Measurements from ENCODE around the gene HORMAD1. TPM values are rescaled to one million over a fixed set of nuclear protein-coding genes. Genes with fewer than 3 reads are reported as not detected.
"Not testable (repeated sequence)": the region's sequence is repeated elsewhere in the genome, so short reads cannot be mapped to it uniquely, and the experiment has no call there.

Gene HORMAD1
- total RNA-seq, 1 experiment from 2014 or later, result not detected

DNA sequence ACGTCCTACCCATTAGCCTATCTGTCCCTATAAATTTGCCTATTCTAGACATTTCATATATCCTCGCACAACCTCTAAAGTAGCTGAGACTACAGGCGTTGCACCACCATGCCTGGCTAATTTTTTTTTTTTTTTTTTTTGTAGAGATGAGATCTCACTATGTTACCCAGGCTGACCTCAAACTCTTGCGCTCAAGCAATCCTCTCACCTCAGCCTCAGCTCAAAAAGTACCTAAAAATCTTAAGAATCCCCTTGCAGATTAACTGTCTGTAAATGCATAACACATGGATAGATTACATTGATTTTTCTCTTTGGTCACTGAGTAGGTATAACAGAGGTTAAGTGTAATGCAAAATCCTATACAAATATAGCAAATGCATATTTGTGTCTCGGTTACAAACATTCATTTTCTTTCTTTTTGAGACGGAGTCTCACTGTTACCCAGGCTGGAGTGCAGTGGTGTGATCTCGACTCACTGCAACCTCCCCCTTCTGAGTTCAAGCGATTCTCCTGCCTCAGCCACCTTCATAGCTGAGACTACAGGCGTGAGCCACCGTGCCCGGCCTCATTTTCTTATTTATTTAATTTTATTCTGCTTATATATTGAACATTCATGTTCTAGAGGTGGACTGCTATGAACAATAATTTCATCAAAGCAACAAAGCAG lies 2.3 kb downstream of the HORMAD1 start:
- no peak overlapping the region for H3K27ac Mint-ChIP-seq (ENCODE audit: low read depth, unreplicated experiment)
- no peaks in the 10 kb centered on the region for H3K4me1 Mint-ChIP-seq (ENCODE audit: insufficient read depth, unreplicated experiment)
- TF ChIP-seq, protein P1, sequence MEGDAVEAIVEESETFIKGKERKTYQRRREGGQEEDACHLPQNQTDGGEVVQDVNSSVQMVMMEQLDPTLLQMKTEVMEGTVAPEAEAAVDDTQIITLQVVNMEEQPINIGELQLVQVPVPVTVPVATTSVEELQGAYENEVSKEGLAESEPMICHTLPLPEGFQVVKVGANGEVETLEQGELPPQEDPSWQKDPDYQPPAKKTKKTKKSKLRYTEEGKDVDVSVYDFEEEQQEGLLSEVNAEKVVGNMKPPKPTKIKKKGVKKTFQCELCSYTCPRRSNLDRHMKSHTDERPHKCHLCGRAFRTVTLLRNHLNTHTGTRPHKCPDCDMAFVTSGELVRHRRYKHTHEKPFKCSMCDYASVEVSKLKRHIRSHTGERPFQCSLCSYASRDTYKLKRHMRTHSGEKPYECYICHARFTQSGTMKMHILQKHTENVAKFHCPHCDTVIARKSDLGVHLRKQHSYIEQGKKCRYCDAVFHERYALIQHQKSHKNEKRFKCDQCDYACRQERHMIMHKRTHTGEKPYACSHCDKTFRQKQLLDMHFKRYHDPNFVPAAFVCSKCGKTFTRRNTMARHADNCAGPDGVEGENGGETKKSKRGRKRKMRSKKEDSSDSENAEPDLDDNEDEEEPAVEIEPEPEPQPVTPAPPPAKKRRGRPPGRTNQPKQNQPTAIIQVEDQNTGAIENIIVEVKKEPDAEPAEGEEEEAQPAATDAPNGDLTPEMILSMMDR (IDR thresholded peaks at IDR 0.05; ENCODE audit: unreplicated experiment), result no peak
- no peaks in the 10 kb centered on the region for H3K9me3 Mint-ChIP-seq (ENCODE audit: unreplicated experiment)
- H3K36me3 Mint-ChIP-seq (ENCODE audit: insufficient read depth, unreplicated experiment), result no peaks in the 10 kb centered on the region
- no peaks in the 10 kb centered on the region for H3K27me3 Mint-ChIP-seq (ENCODE audit: insufficient read depth, unreplicated experiment)
- BruUV-seq (replicated peaks), result no TSS peak
- DNase-seq (ENCODE audit: unreplicated experiment), result no peak
- intact Hi-C loops (cut with micrococcal nuclease), result no loop called here
- no peak overlapping the region for H3K4me3 Mint-ChIP-seq (ENCODE audit: unreplicated experiment)
- ChIA-PET CTCF (interaction anchor here (0.6 kb wide), 1 partner anchor 79 kb away, joined by 4 read pairs; no protein-coding TSS in a partner anchor), POLR2A (interaction anchor here (1.0 kb wide), 1 partner anchor 12 kb away, joined by 3 read pairs; no protein-coding TSS in a partner anchor)

DNA sequence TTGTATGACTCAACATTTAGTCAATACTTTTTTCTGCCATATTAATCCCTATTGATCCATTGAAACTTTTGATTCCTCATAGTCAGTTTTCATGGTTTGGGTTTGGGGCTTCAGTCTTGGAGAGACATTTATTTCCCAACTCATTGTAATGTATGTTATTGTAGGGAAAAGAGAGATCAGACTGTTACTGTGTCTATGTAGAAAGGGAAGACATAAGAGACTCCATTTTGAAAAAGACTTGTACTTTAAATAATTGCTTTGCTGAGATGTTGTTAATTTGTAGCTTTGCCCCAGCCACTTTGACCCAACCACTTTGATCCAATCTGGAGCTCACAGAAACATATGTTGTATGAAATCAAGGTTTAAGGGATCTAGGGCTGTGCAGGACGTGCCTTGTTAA lies 11.7 kb downstream of the HORMAD1 start:
- CTCF ChIA-PET; H3K9me3 Mint-ChIP-seq (ENCODE audit: unreplicated experiment); H3K27me3 Mint-ChIP-seq (ENCODE audit: insufficient read depth, unreplicated experiment); H3K27ac Mint-ChIP-seq (ENCODE audit: low read depth, unreplicated experiment); H3K4me3 Mint-ChIP-seq (ENCODE audit: unreplicated experiment); H3K36me3 Mint-ChIP-seq (ENCODE audit: insufficient read depth, unreplicated experiment); DNase-seq (ENCODE audit: unreplicated experiment); intact Hi-C loops (cut with micrococcal nuclease); H3K4me1 Mint-ChIP-seq (ENCODE audit: insufficient read depth, unreplicated experiment); BruUV-seq (replicated peaks): not testable (repeated sequence)
- POLR2A ChIA-PET, result interaction anchor here (0.6 kb wide), 2 partner anchors 12 to 85 kb away, joined by 3 read pairs; partner anchors contain the start of gene GOLPH3L

DNA sequence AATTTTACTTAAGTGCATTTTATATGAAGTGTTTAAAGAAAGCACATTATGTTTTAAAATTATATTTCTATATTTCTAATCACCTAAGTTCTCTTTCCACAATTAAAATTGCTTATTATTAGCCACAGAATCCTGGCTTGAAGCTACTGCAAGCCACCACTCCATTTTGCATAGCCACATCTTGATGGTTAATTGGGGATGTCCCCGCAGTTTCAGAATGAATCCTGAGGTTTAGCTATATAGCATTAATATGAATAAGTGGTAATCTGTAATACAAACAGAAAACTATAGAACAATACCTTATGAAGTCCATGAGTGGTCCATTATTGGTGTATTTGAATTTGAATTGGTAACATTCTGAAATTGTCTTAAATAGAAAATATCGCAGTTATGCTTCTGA lies 12.1 kb downstream of the HORMAD1 start:
- no peaks in the 10 kb centered on the region for H3K27me3 Mint-ChIP-seq (ENCODE audit: insufficient read depth, unreplicated experiment)
- no peak overlapping the region for H3K4me3 Mint-ChIP-seq (ENCODE audit: unreplicated experiment)
- DNase-seq (ENCODE audit: unreplicated experiment), result no peak
- no peaks in the 10 kb centered on the region for H3K36me3 Mint-ChIP-seq (ENCODE audit: insufficient read depth, unreplicated experiment)
- H3K4me1 Mint-ChIP-seq (ENCODE audit: insufficient read depth, unreplicated experiment), result no peaks in the 10 kb centered on the region
- no TSS peak for BruUV-seq (replicated peaks)
- intact Hi-C loops (cut with micrococcal nuclease), result no loop called here
- TF ChIP-seq, protein P1 (IDR thresholded peaks at IDR 0.05; ENCODE audit: unreplicated experiment), result no peak
- CTCF ChIA-PET, result interaction anchor here (0.5 kb wide), 1 partner anchor 62 kb away, joined by 4 read pairs; no protein-coding TSS in a partner anchor
- H3K27ac Mint-ChIP-seq (ENCODE audit: low read depth, unreplicated experiment), result no peak overlapping the region
- POLR2A ChIA-PET, result interaction anchor here (0.6 to 1.4 kb wide), 4 partner anchors 12 to 148 kb away, joined by 3 to 4 read pairs (median 3); partner anchors contain the start of gene GOLPH3L
- no peaks in the 10 kb centered on the region for H3K9me3 Mint-ChIP-seq (ENCODE audit: unreplicated experiment)

DNA sequence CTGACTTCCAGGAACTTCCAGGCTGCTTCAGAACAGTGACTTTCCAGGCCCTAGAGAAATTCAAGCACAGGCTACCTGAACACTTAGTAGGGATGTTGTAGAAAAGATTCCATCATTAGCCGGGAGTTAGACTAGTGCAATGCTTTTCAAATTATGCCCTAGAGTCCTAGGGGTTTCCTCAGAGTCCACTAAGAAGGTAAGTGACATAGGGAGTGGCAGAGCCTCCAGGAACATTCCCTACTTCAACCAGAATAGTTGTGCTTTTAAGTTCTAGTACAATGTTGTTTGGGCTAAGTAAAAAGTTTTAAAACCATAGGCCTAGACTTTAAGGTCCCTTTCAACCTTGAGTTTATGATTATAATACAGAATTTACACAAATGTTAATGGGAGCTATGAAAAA lies 14.6 kb downstream of the HORMAD1 start:
- POLR2A ChIA-PET, result interaction anchor here (0.6 to 1.8 kb wide), 4 partner anchors 9 to 19 kb away, joined by 3 to 9 read pairs (median 3); partner anchors contain the start of gene GOLPH3L
- TF ChIP-seq, protein P1 (IDR thresholded peaks at IDR 0.05; ENCODE audit: unreplicated experiment), result no peak
- Mint-ChIP-seq H3K27ac (ENCODE audit: low read depth, unreplicated experiment) (no peak overlapping the region), H3K27me3 (ENCODE audit: insufficient read depth, unreplicated experiment) (no peaks in the 10 kb centered on the region), H3K4me3 (ENCODE audit: unreplicated experiment) (no peak overlapping the region), H3K4me1 (ENCODE audit: insufficient read depth, unreplicated experiment) (no peaks in the 10 kb centered on the region), H3K9me3 (ENCODE audit: unreplicated experiment) (no peaks in the 10 kb centered on the region), H3K36me3 (ENCODE audit: insufficient read depth, unreplicated experiment) (no peaks in the 10 kb centered on the region)
- intact Hi-C loops (cut with micrococcal nuclease), result no loop called here
- no peak for DNase-seq (ENCODE audit: unreplicated experiment)
- BruUV-seq (replicated peaks), result no TSS peak
- CTCF ChIA-PET, result no interaction called here
